GM12874 (cell line): ENCODE data around the gene RAB40C.

ENCODE experiments used
- CTCF ChIP-seq: IDR thresholded peaks from 2 replicates; pipeline ENCODE4 v1.5.1; 2011; ENCODE audit warnings: low read depth, mild to moderate bottlenecking, control low read depth, low read length, moderate library complexity; ENCODE audit not compliant: insufficient read depth

RAB40C gene

GRCh38 chr16:555528-556473 is 34.1 kb upstream of the RAB40C start:
- no peak for TF ChIP-seq CTCF

- TF ChIP-seq CTCF = no peak
Measured at GRCh38 chr16:556474-557173, 33.2 kb upstream of the RAB40C start.

GRCh38 chr16:557463-558297 is 32.2 kb upstream of the RAB40C start:
- TF ChIP-seq CTCF = no peak

- no peak for TF ChIP-seq CTCF
Measured at GRCh38 chr16:558298-559020, 31.4 kb upstream of the RAB40C start.

- no peak for TF ChIP-seq CTCF
Measured at GRCh38 chr16:559021-559380, 30.9 kb upstream of the RAB40C start.

- TF ChIP-seq CTCF = no peak
Measured at GRCh38 chr16:559411-560203, 30.3 kb upstream of the RAB40C start.
